Activated CD8-positive, alpha-beta T cell treated with anti-CD3 and anti-CD28 coated beads for 36 hours (primary cell): ENCODE data around the gene SPATA3. TPM values are rescaled to one million over a fixed set of nuclear protein-coding genes. Genes with fewer than 3 reads are reported as not detected.

ENCODE experiments used
- ATAC-seq: fragments of 200-7000 bp; cut with Tn5 transposase; one replicate; pipeline ENCODE4 v1.10.0; 2021; ENCODE audit warnings: mild to moderate bottlenecking, moderate library complexity
- CTCF ChIA-PET: fragments of 350-600 bp; sonication (Branson Sonifier 250); formaldehyde crosslinking; loops from one replicate; lab custom pipeline; 2021; ENCODE audit warnings: antibody characterized with exemption; lab: Charles Lee
- POLR2A ChIA-PET: fragments of 350-600 bp; sonication (Branson Sonifier 250); formaldehyde crosslinking; loops from one replicate; lab custom pipeline; 2021; ENCODE audit warnings: antibody characterized with exemption; lab: Charles Lee
- DNase-seq: peaks from one replicate; pipeline ENCODE4 v3.0.0-alpha.2; 2020
- H3K27ac Mint-ChIP-seq: one replicate; pipeline ENCODE4 v1.8.0; 2021; ENCODE audit warnings: mild to moderate bottlenecking, mixed read lengths
- H3K27me3 Mint-ChIP-seq: one replicate; pipeline ENCODE4 v1.8.0; 2021; ENCODE audit warnings: mixed read lengths
- H3K36me3 Mint-ChIP-seq: one replicate; pipeline ENCODE4 v1.8.0; 2021; ENCODE audit warnings: low read depth, mixed read lengths
- H3K4me1 Mint-ChIP-seq: one replicate; pipeline ENCODE4 v1.8.0; 2021; ENCODE audit warnings: low read depth, mixed read lengths
- H3K4me3 Mint-ChIP-seq: one replicate; pipeline ENCODE4 v1.8.0; 2021; ENCODE audit warnings: mild to moderate bottlenecking, moderate library complexity, mixed read lengths
- H3K9me3 Mint-ChIP-seq: one replicate; pipeline ENCODE4 v1.8.0; 2021; ENCODE audit warnings: mixed read lengths
- CTCF ChIP-seq: fragments of 200-600 bp; IDR thresholded peaks from one replicate; pipeline ENCODE4 v1.8.0; 2022; ENCODE audit warnings: antibody characterized with exemption, mild to moderate bottlenecking
- intact Hi-C: fragments of 100-400 bp; cut with micrococcal nuclease; formaldehyde crosslinking; loops from one replicate; pipeline ENCODE4 v1.10.0; 2022
- total RNA-seq, 2 experiments: library from RNA; stranded (reverse); gene quantifications; one replicate each; pipeline ENCODE4 v1.2.3, GENCODE V29; 2021

The SPATA3 gene
- total RNA-seq, 2 experiments from 2014 or later: 0.59 to 0.76 TPM

- intact Hi-C loops: loop anchor here (2.0 kb wide), 1 partner anchor 35 kb away; no protein-coding TSS in a partner anchor
- H3K36me3 Mint-ChIP-seq: peaks cover 4% of the 10 kb centered on the region
- H3K9me3 Mint-ChIP-seq: no peaks in the 10 kb centered on the region
- ChIA-PET POLR2A (interaction anchor here (0.9 to 4.2 kb wide), 6 partner anchors 25 to 503 kb away, joined by 3 to 19 read pairs (median 6); partner anchors contain the start of gene GPR55), CTCF (interaction anchor here (0.6 to 5.7 kb wide), 6 partner anchors 24 to 102 kb away, joined by 3 to 41 read pairs (median 4); partner anchors contain the start of gene GPR55)
- peak overlapping the region; percentile 62 for H3K27ac Mint-ChIP-seq
- peak; percentile 32 for ATAC-seq
- no peak for TF ChIP-seq CTCF
- H3K27me3 Mint-ChIP-seq: peaks cover 4% of the 10 kb centered on the region
- DNase-seq: peak; percentile 41
- no peak overlapping the region for H3K4me3 Mint-ChIP-seq
- peaks cover 51% of the 10 kb centered on the region for H3K4me1 Mint-ChIP-seq
Measured at GRCh38 chr2:230949966-230950873, 45.7 kb upstream of the SPATA3 start.

GRCh38 chr2:230950874-230951339, 45.0 kb upstream of the SPATA3 start:
- H3K4me3 Mint-ChIP-seq: no peak overlapping the region
- no peaks in the 10 kb centered on the region for H3K9me3 Mint-ChIP-seq
- no peak for TF ChIP-seq CTCF
- intact Hi-C loops: loop anchor here (2.0 kb wide), 1 partner anchor 34 kb away; no protein-coding TSS in a partner anchor
- ATAC-seq: no peak
- peaks cover 4% of the 10 kb centered on the region for H3K36me3 Mint-ChIP-seq
- ChIA-PET POLR2A (interaction anchor here (0.9 to 1.7 kb wide), 5 partner anchors 24 to 502 kb away, joined by 3 to 11 read pairs (median 5); partner anchors contain the start of gene GPR55), CTCF (interaction anchor here (0.6 to 5.7 kb wide), 4 partner anchors 25 to 102 kb away, joined by 3 to 41 read pairs (median 3); no protein-coding TSS in a partner anchor)
- peaks cover 55% of the 10 kb centered on the region for H3K4me1 Mint-ChIP-seq
- H3K27me3 Mint-ChIP-seq: peaks cover 7% of the 10 kb centered on the region
- peak overlapping the region; percentile 62 for H3K27ac Mint-ChIP-seq
- DNase-seq: no peak

- intact Hi-C loops: loop anchor here (2.0 kb wide), 1 partner anchor 33 kb away; no protein-coding TSS in a partner anchor
- no peak for TF ChIP-seq CTCF
- POLR2A ChIA-PET: interaction anchor here (0.9 to 1.7 kb wide), 4 partner anchors 23 to 34 kb away, joined by 3 to 6 read pairs (median 4); no protein-coding TSS in a partner anchor
- Mint-ChIP-seq H3K27me3 (peaks cover 7% of the 10 kb centered on the region), H3K36me3 (no peaks in the 10 kb centered on the region), H3K4me1 (peaks cover 52% of the 10 kb centered on the region), H3K9me3 (no peaks in the 10 kb centered on the region), H3K4me3 (no peak overlapping the region), H3K27ac (no peak overlapping the region)
- ATAC-seq (no peak), DNase-seq (no peak)
- CTCF ChIA-PET: interaction anchor here (1.0 kb wide), 1 partner anchor 26 kb away, joined by 3 read pairs; no protein-coding TSS in a partner anchor
Measured at GRCh38 chr2:230951396-230951795, 44.5 kb upstream of the SPATA3 start.

GRCh38 chr2:230952226-230952956, 43.5 kb upstream of the SPATA3 start:
- no peak for DNase-seq
- no peak for TF ChIP-seq CTCF
- Mint-ChIP-seq H3K9me3 (no peaks in the 10 kb centered on the region), H3K4me1 (peaks cover 58% of the 10 kb centered on the region), H3K36me3 (no peaks in the 10 kb centered on the region), H3K4me3 (no peak overlapping the region), H3K27me3 (peaks cover 8% of the 10 kb centered on the region), H3K27ac (no peak overlapping the region)
- no peak for ATAC-seq
- ChIA-PET POLR2A (interaction anchor here (0.6 to 1.6 kb wide), 6 partner anchors 8 to 124 kb away, joined by 3 to 5 read pairs (median 4); no protein-coding TSS in a partner anchor), CTCF (no interaction called here)
- intact Hi-C loops: no loop called here
